ENCODE results near the gene DNM1L.

- TF ChIP-seq FOXK2 (conservative IDR thresholded peaks at IDR 0.05 in 1 of 2, IDR thresholded peaks at IDR 0.05 in 1 of 2; ENCODE audit: low read depth in 2 of 2) (no peak), ESRRB (CRISPR knock-in tag; IDR thresholded peaks at IDR 0.05; ENCODE audit: borderline replicate concordance) (no peak), ZSCAN29 (IDR thresholded peaks at IDR 0.05) (no peak), ZNF324 (CRISPR knock-in tag; IDR thresholded peaks at IDR 0.05) (no peak), ZFP36 (IDR thresholded peaks at IDR 0.05; ENCODE audit: low read depth, low read length, partially characterized antibody) (no peak), TCF7L2 (IDR thresholded peaks at IDR 0.05; ENCODE audit: low read depth, low read length) (no peak), ATF2 (CRISPR knock-in tag; IDR thresholded peaks at IDR 0.05) (no peak), SIN3A (IDR thresholded peaks at IDR 0.05; ENCODE audit: borderline replicate concordance in 2 of 2, control insufficient read depth in 1 of 2, low read depth in 2 of 2, low read length in 2 of 2) (no peak)
Measured at GRCh38 chr12:32698285-32698684, 19.2 kb downstream of the DNM1L start.
